Right cardiac atrium (tissue), 5 donors: ENCODE measurements around the gene OR10H5. TPM values are rescaled to one million over a fixed set of nuclear protein-coding genes. Genes with fewer than 3 reads are reported as not detected.
A peak's percentile ranks its signal among the peaks of the same experiment; 100 is the strongest.
"Not testable (repeated sequence)": the region's sequence is repeated elsewhere in the genome, so short reads cannot be mapped to it uniquely, and the experiment has no call there.

Source experiments
- ATAC-seq, 2 donors: fragments of 200-7000 bp; cut with Tn5 transposase; one replicate each; pipeline versions ENCODE4 v1.8.0 to v1.9.1; 2020; ENCODE audit warnings: moderate library complexity in 2 of 2, mild to moderate bottlenecking in 1 of 2
- DNase-seq, 3 donors: peaks; one replicate each; pipeline ENCODE4 v3.0.0-alpha.2; 2020
- H3K27ac ChIP-seq: one replicate; pipeline ENCODE4 v1.5.1; 2013; ENCODE audit warnings: mild to moderate bottlenecking, low read length, control low read depth, moderate library complexity
- H3K27me3 ChIP-seq: one replicate; pipeline ENCODE4 v1.6.1; 2013; ENCODE audit not compliant: control insufficient read depth, insufficient read depth
- H3K4me1 ChIP-seq: one replicate; pipeline ENCODE4 v1.6.1; 2013; ENCODE audit warnings: low read length; ENCODE audit not compliant: control insufficient read depth, insufficient read depth
- H3K4me3 ChIP-seq: one replicate; pipeline ENCODE4 v1.5.1; 2013; ENCODE audit warnings: low read length, control low read depth
- H3K9me3 ChIP-seq: one replicate; pipeline ENCODE4 v1.6.1; 2013; ENCODE audit warnings: low read length; ENCODE audit not compliant: control insufficient read depth
- WGBS: extraction: QIAGEN DNeasy Blood & Tissue Kit; methylation state at CpG from one replicate; pipeline ENCODE4 v1.1.7; 2013; 5-methylcytosine and 5-hydroxymethylcytosine counted together
- intact Hi-C, 4 donors: fragments of 100-400 bp; cut with DNase I; formaldehyde crosslinking; loops; one replicate each; pipeline versions ENCODE4 v1.11.0 to v1.14.0; 2022 to 2023
- long read RNA-seq, 4 donors: library from polyadenylated mRNA; unstranded; transcript quantifications; one replicate each; pipeline ENCODE4 v2.0.0, GENCODE V29; 2020 to 2021
- polyA plus RNA-seq: library from polyadenylated mRNA; stranded (reverse); fragments of 200-250 nt; gene quantifications from one replicate; pipeline ENCODE4 v1.2.3, GENCODE V29; 2013
- total RNA-seq, 4 donors: library from RNA; stranded (reverse); fragmentation: NEBNext Ultra II Directional; extraction: Animal tissue kit (Norgen Biotek cat#: 25700); gene quantifications; one replicate each; pipeline ENCODE4 v1.2.1, GENCODE V29; 2021
- donor health status: healthy with polysubstance abuse.
- donor health status: DM: no; HTN: yes; CAD: no.
- donor health status: DM: no; HTN: no; CAD: no.
- donor health status: DM: no; HTN: yes; CAD: no; lungs with severe emphysema.
- donor health status: DM: yes; HTN: yes; CAD: no.

Gene OR10H5
- total RNA-seq (not detected), polyA plus RNA-seq (not detected)
- long read RNA-seq, donor 1, result 0 reads
- long read RNA-seq, donor 2, result 0 reads
- long read RNA-seq, donor 3, result 0 reads
- long read RNA-seq, donor 4, result 0 reads

DNA sequence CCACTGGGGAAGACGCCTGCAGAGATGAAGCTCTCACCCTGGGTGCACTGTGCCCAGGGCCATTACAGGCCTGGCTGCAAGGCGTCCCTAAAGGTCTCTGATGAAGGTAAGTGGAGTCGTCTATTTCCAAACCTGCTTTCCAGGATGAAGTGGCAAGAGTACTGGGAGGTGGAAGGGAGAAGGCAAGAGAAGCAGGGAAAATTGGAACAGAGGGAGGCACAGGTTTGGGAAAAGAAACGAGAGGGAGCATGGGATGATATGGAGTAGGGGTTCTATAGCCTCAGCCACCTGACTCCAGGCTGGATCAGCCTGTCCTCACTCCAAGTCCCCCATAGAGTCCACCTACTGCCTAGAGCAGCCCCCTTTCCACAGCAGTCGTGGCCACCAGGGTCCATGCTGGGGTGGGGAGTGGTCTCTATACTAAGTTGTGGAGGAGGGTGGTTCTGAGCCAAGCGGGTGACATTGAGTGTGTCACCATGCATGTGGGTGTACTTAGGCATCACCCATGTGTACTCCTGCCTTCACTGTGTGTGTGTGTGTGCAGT lies at the start of gene OR10H5:
TSS of gene OR10H5 (plus strand) at position 51 of the 545 bp plus-strand sequence. CDS start 6,388 bp downstream, outside the sequence.
- no peak for DNase-seq
- Histone ChIP-seq H3K4me1 (no peaks in the 10 kb centered on the region), H3K9me3 (no peaks in the 10 kb centered on the region), H3K27me3 (no peaks in the 10 kb centered on the region), H3K27ac (no peak within 1 kb of the TSS), H3K4me3 (no peak within 1 kb of the TSS)
- WGBS, result 66% methylated on average over 6 of the region's 6 CpGs
- ATAC-seq, result no peak
- intact Hi-C loops, result no loop called here

- WGBS, result 63% methylated on average over 4 of the region's 4 CpGs
- intact Hi-C loops, result no loop called here
- no peak for DNase-seq
These were observed 49.7 kb upstream of the OR10H5 start, which contains the start of gene OR10H3 for GRCh38 chr19:15737722-15738121. Gene OR10H3, plus strand, starts transcription at chr19:15737985. Its CDS starts 3,408 bp downstream, at chr19:15741393.

GRCh38 chr19:15740785-15741184 lies 46.7 kb upstream of the OR10H5 start:
- intact Hi-C loops, result no loop called here
- no peak for ATAC-seq
- WGBS, result 61% methylated on average over 1 of the region's 1 CpG

More at GRCh38 chr19:15737722-15738121, 49.7 kb upstream of the OR10H5 start, which contains the start of gene OR10H3:
- Histone ChIP-seq H3K4me3 (no peak within 1 kb of the TSS), H3K27me3 (no peaks in the 10 kb centered on the region), H3K27ac (no peak within 1 kb of the TSS), H3K9me3 (peaks cover 2% of the 10 kb centered on the region), H3K4me1 (no peaks in the 10 kb centered on the region)
- no peak for ATAC-seq

GRCh38 chr19:15748239-15748638 lies 39.2 kb upstream of the OR10H5 start:
- Histone ChIP-seq H3K4me3 (no peak overlapping the region), H3K27me3 (no peaks in the 10 kb centered on the region), H3K9me3 (no peaks in the 10 kb centered on the region), H3K27ac (no peak overlapping the region), H3K4me1 (no peaks in the 10 kb centered on the region)
- intact Hi-C loops, result no loop called here
- ATAC-seq (no peak), DNase-seq (no peak)
- 83% methylated on average over 2 of the region's 2 CpGs for whole genome bisulfite sequencing

More at GRCh38 chr19:15740785-15741184, 46.7 kb upstream of the OR10H5 start:
- H3K4me3 ChIP-seq, result no peak overlapping the region
- H3K9me3 ChIP-seq, result peaks cover 2% of the 10 kb centered on the region
- no peak for DNase-seq
- H3K27me3 ChIP-seq, result no peaks in the 10 kb centered on the region
- H3K4me1 ChIP-seq, result no peaks in the 10 kb centered on the region
- H3K27ac ChIP-seq, result no peak overlapping the region

GRCh38 chr19:15758379-15758778 lies 29.1 kb upstream of the OR10H5 start:
- intact Hi-C loops, result no loop called here
- no peaks in the 10 kb centered on the region for H3K9me3 ChIP-seq
- no peak overlapping the region for H3K27ac ChIP-seq
- H3K4me1 ChIP-seq, result no peaks in the 10 kb centered on the region
- no peaks in the 10 kb centered on the region for H3K27me3 ChIP-seq
- 53% methylated on average over 2 of the region's 2 CpGs for whole genome bisulfite sequencing
- DNase-seq (no peak), ATAC-seq (no peak)
- H3K4me3 ChIP-seq, result no peak overlapping the region

DNA sequence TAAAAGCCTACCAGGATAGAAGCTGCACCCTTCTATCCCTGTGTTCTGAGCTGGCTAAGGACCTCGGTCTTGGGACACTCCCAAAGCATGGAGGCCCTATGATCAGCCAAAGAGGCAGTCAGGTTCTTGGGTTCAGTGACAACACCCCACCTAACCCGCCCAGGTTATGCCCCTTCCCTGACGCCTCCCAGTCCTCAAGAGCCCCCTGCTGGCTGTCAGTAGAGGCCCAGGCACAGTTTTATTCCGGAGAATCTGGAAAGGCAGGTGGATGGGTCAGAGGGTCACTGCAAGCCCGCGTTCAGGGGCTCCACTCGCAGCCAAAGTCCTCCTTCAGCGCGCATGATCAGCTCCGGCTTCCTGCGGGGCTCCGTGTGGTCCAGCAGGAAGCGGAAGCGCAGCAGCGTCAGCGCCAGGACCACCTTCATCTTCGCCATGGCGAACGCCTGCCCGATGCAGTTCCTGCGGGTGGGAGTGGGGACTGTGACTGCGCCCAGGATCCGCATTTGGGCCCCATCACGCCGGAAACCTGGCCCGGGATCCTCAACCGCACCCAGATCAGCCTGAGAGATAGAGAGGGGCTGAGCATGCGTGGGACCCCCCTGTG lies 27.4 kb upstream of the OR10H5 start:
- DNase-seq (no peak), ATAC-seq (no peak)
- Histone ChIP-seq H3K27ac (no peak overlapping the region), H3K27me3 (no peaks in the 10 kb centered on the region), H3K9me3 (no peaks in the 10 kb centered on the region), H3K4me1 (no peaks in the 10 kb centered on the region), H3K4me3 (no peak overlapping the region)
- intact Hi-C loops, result no loop called here
- 43% methylated on average over 28 of the region's 28 CpGs for WGBS

GRCh38 chr19:15769586-15769985 lies 17.9 kb upstream of the OR10H5 start:
- Histone ChIP-seq H3K27ac (no peak overlapping the region), H3K9me3 (peaks cover 4% of the 10 kb centered on the region), H3K27me3 (no peaks in the 10 kb centered on the region), H3K4me3 (no peak overlapping the region), H3K4me1 (no peaks in the 10 kb centered on the region)
- WGBS, result 32% methylated on average over 6 of the region's 6 CpGs
- DNase-seq (no peak), ATAC-seq (no peak)
- intact Hi-C loops, result no loop called here

DNA sequence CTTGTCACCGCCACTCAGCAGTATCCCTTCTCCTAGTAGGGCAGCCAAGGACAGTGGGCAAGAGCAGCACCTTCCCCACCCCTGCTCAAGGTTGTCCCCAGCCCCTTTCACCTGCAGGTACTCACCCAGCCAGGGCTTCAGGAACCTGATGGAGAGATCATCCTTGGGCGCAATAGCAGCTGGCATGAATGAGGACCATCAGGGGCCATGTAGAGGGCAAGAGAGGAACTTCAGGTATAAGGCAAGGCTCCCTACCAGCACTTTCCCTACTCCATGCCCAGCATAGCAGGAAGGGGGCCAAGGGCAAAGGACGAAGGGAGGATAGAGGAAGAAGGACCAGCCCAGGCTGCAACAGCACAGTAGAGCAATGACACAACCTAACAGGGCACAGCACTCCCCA lies 13.3 kb upstream of the OR10H5 start:
- H3K9me3 ChIP-seq, H3K4me3 ChIP-seq, H3K4me1 ChIP-seq, H3K27ac ChIP-seq, H3K27me3 ChIP-seq, intact Hi-C loops, DNase-seq: not testable (repeated sequence)
- 78% methylated on average over 3 of the region's 3 CpGs for WGBS
- peak in 1 of 2 donors; percentile 11 for ATAC-seq

DNA sequence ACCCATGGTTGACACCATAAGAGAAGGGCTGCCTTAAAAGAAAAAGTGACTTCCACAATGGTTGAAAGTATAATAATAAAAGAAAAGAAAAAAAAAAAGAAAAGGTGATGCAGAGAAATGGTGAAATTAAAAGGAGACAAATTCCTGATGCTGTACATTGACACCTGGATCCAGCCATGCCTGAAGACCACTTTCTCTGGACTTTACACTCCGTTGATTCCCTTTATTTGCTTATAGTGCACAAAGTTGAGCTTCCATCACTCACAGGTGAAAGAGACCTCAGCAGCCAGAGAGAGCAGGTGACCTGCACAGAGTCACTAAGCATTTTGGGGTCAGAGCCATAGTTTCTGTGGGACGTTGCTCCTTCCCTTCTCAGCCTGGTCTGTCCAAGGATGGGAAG lies 12.2 kb upstream of the OR10H5 start:
- no peak overlapping the region for H3K4me3 ChIP-seq
- peaks cover 6% of the 10 kb centered on the region for H3K4me1 ChIP-seq
- H3K27me3 ChIP-seq, result no peaks in the 10 kb centered on the region
- 78% methylated on average over 2 of the region's 2 CpGs for WGBS
- DNase-seq (no peak), ATAC-seq (no peak)
- no peaks in the 10 kb centered on the region for H3K9me3 ChIP-seq
- intact Hi-C loops, result loop anchor here in 1 of 4 donors (5.0 kb wide), 1 partner anchor 103 kb away; the partner anchor contains the start of gene CYP4F12
- H3K27ac ChIP-seq, result no peak overlapping the region

- no peaks in the 10 kb centered on the region for H3K27me3 ChIP-seq
- ATAC-seq, result no peak
- no peaks in the 10 kb centered on the region for H3K9me3 ChIP-seq
- intact Hi-C loops, result loop anchor here in 1 of 4 donors (5.0 kb wide), 1 partner anchor 104 kb away; the partner anchor contains the start of gene CYP4F12
- H3K27ac ChIP-seq, result no peak overlapping the region
- 92% methylated on average over 4 of the region's 4 CpGs for WGBS
- peaks cover 6% of the 10 kb centered on the region for H3K4me1 ChIP-seq
- no peak for DNase-seq
- no peak overlapping the region for H3K4me3 ChIP-seq
These were observed 11.2 kb upstream of the OR10H5 start for GRCh38 chr19:15776264-15776663.
